ENCODE measurements around the gene LUZP4. TPM values are rescaled to one million over a fixed set of nuclear protein-coding genes. Genes with fewer than 3 reads are reported as not detected.

Gene LUZP4
- total RNA-seq, 4 donors from 2014 or later = not detected

- H3K36me3 ChIP-seq = no peaks in the 10 kb centered on the region
- no peak overlapping the region for H3K4me3 ChIP-seq
- no peaks in the 10 kb centered on the region for H3K9me3 ChIP-seq
- DNase-seq = no peak
- 59% methylated on average over 6 of the region's 6 CpGs; no CpG with 5 or more reads in 1 of the 2 donors for WGBS, 2 donors (ENCODE audit: low coverage in 1 of 2)
- intact Hi-C loops (cut with DNase I; ENCODE audit: low total_unique reads) = loop anchor here (5.0 kb wide), 1 partner anchor 309 kb away; no protein-coding TSS in a partner anchor
- no peaks in the 10 kb centered on the region for H3K4me1 ChIP-seq
- H3K27ac ChIP-seq = no peak overlapping the region
- H3K27me3 ChIP-seq = no peaks in the 10 kb centered on the region
- TF ChIP-seq POLR2AphosphoS5 (IDR thresholded peaks at IDR 0.05) (no peak), EP300 (IDR thresholded peaks at IDR 0.05; ENCODE audit: low read depth) (no peak), POLR2A (IDR thresholded peaks at IDR 0.05) (no peak), CTCF (IDR thresholded peaks at IDR 0.05) (no peak)
- in situ Hi-C loops (cut with MboI; ENCODE audit: low pct_ligation_motif_present in 1 of 4, low pct_unique_long_range_greater_than_20kb in 1 of 4, low sequenced_read_pairs in 3 of 4) = loop anchor here in 1 of 4 donors (10.0 kb wide), 1 partner anchor 311 kb away; no protein-coding TSS in a partner anchor
These were observed 43.9 kb downstream of the LUZP4 start for GRCh38 chrX:115333446-115333845.

GRCh38 chrX:115337491-115338144 lies 48.1 kb downstream of the LUZP4 start:
- TF ChIP-seq POLR2AphosphoS5 (IDR thresholded peaks at IDR 0.05) = no peak
- no peak for TF ChIP-seq EP300 (IDR thresholded peaks at IDR 0.05; ENCODE audit: low read depth)
- TF ChIP-seq CTCF (IDR thresholded peaks at IDR 0.05) = no peak
- no peak for TF ChIP-seq POLR2A (IDR thresholded peaks at IDR 0.05)
- H3K27ac ChIP-seq = no peak overlapping the region
- no peak overlapping the region for H3K4me3 ChIP-seq
- no peaks in the 10 kb centered on the region for H3K4me1 ChIP-seq
- H3K27me3 ChIP-seq = no peaks in the 10 kb centered on the region
- WGBS, 2 donors (ENCODE audit: low coverage in 1 of 2) = 40 to 71% methylated on average over 1 to 5 of the region's 5 CpGs
- no peaks in the 10 kb centered on the region for H3K36me3 ChIP-seq
- DNase-seq = no peak
- intact Hi-C loops (cut with DNase I; ENCODE audit: low total_unique reads) = no loop called here
- H3K9me3 ChIP-seq = no peaks in the 10 kb centered on the region
- in situ Hi-C loops (cut with MboI; ENCODE audit: low pct_ligation_motif_present in 1 of 4, low pct_unique_long_range_greater_than_20kb in 1 of 4, low sequenced_read_pairs in 3 of 4) = loop anchor here in 1 of 4 donors (10.0 kb wide), 1 partner anchor 307 kb away; no protein-coding TSS in a partner anchor

- H3K9me3 ChIP-seq = no peaks in the 10 kb centered on the region
- in situ Hi-C loops (cut with MboI; ENCODE audit: low pct_ligation_motif_present in 1 of 4, low pct_unique_long_range_greater_than_20kb in 1 of 4, low sequenced_read_pairs in 3 of 4) = loop anchor here in 1 of 4 donors (10.0 kb wide), 1 partner anchor 305 kb away; no protein-coding TSS in a partner anchor
- no peaks in the 10 kb centered on the region for H3K27me3 ChIP-seq
- H3K36me3 ChIP-seq = no peaks in the 10 kb centered on the region
- DNase-seq = no peak
- WGBS, 2 donors (ENCODE audit: low coverage in 1 of 2) = 57% methylated on average over 3 of the region's 3 CpGs; no CpG with 5 or more reads in 1 of the 2 donors
- H3K27ac ChIP-seq = no peak overlapping the region
- TF ChIP-seq CTCF (IDR thresholded peaks at IDR 0.05) (no peak), POLR2A (IDR thresholded peaks at IDR 0.05) (no peak), EP300 (IDR thresholded peaks at IDR 0.05; ENCODE audit: low read depth) (no peak), POLR2AphosphoS5 (IDR thresholded peaks at IDR 0.05) (no peak)
- intact Hi-C loops (cut with DNase I; ENCODE audit: low total_unique reads) = no loop called here
- H3K4me3 ChIP-seq = no peak overlapping the region
- H3K4me1 ChIP-seq = peaks cover 0 to 5% (median 2%) of the 10 kb centered on the region in 4 donors
These were observed 50.0 kb downstream of the LUZP4 start for GRCh38 chrX:115339441-115340025.

GRCh38 chrX:115341421-115341820 lies 51.9 kb downstream of the LUZP4 start:
- H3K27ac ChIP-seq = no peak overlapping the region
- in situ Hi-C loops (cut with MboI; ENCODE audit: low pct_ligation_motif_present in 1 of 4, low pct_unique_long_range_greater_than_20kb in 1 of 4, low sequenced_read_pairs in 3 of 4) (no loop called here), intact Hi-C loops (cut with DNase I; ENCODE audit: low total_unique reads) (no loop called here)
- H3K36me3 ChIP-seq = no peaks in the 10 kb centered on the region
- TF ChIP-seq POLR2AphosphoS5 (IDR thresholded peaks at IDR 0.05) = no peak
- TF ChIP-seq CTCF (IDR thresholded peaks at IDR 0.05) = no peak
- 73% methylated on average over 1 of the region's 1 CpG; no CpG with 5 or more reads in 1 of the 2 donors for WGBS, 2 donors (ENCODE audit: low coverage in 1 of 2)
- no peak for DNase-seq
- no peak overlapping the region for H3K4me3 ChIP-seq
- peaks cover 4 to 14% (median 14%) of the 10 kb centered on the region in 4 donors for H3K4me1 ChIP-seq
- H3K9me3 ChIP-seq = no peaks in the 10 kb centered on the region
- H3K27me3 ChIP-seq = no peaks in the 10 kb centered on the region
